ENCODE results near the gene RFX4. TPM values are rescaled to one million over a fixed set of nuclear protein-coding genes. Genes with fewer than 3 reads are reported as not detected.

RFX4 gene
- total RNA-seq, 6 experiments from 2014 or later, result not detected

GRCh38 chr12:106586278-106586802 is 3.5 kb downstream of the RFX4 start:
- no peak overlapping the region for H3K4me3 Mint-ChIP-seq
- H3K36me3 Mint-ChIP-seq (ENCODE audit: low read depth), result no peaks in the 10 kb centered on the region
- H3K9me3 Mint-ChIP-seq, result no peaks in the 10 kb centered on the region
- TF ChIP-seq CTCF (IDR thresholded peaks at IDR 0.05), result no peak
- H3K27me3 Mint-ChIP-seq (ENCODE audit: insufficient read depth), result peaks cover 49% of the 10 kb centered on the region
- H3K4me1 Mint-ChIP-seq (ENCODE audit: low read depth), result peaks cover 6% of the 10 kb centered on the region; the same call in 1 of the 2 replicates
- no peak overlapping the region for H3K27ac Mint-ChIP-seq
- DNase-seq, result no peak

- H3K27me3 Mint-ChIP-seq (ENCODE audit: insufficient read depth), result peaks cover 47% of the 10 kb centered on the region
- H3K36me3 Mint-ChIP-seq (ENCODE audit: low read depth), result no peaks in the 10 kb centered on the region
- no peak overlapping the region for H3K27ac Mint-ChIP-seq
- H3K4me3 Mint-ChIP-seq, result no peak overlapping the region
- peaks cover 6% of the 10 kb centered on the region; the same call in 1 of the 2 replicates for H3K4me1 Mint-ChIP-seq (ENCODE audit: low read depth)
- no peak for TF ChIP-seq CTCF (IDR thresholded peaks at IDR 0.05)
- no peak for DNase-seq
- H3K9me3 Mint-ChIP-seq, result no peaks in the 10 kb centered on the region
These were observed 4.2 kb downstream of the RFX4 start for GRCh38 chr12:106586803-106587684.

- TF ChIP-seq CTCF (IDR thresholded peaks at IDR 0.05), result no peak
- no peaks in the 10 kb centered on the region for H3K36me3 Mint-ChIP-seq (ENCODE audit: low read depth)
- H3K27ac Mint-ChIP-seq, result no peak overlapping the region
- H3K27me3 Mint-ChIP-seq (ENCODE audit: insufficient read depth), result peaks cover 47% of the 10 kb centered on the region
- no peak for DNase-seq
- H3K4me3 Mint-ChIP-seq, result no peak overlapping the region
- H3K4me1 Mint-ChIP-seq (ENCODE audit: low read depth), result no peaks in the 10 kb centered on the region
- H3K9me3 Mint-ChIP-seq, result no peaks in the 10 kb centered on the region
These were observed 6.0 kb downstream of the RFX4 start for GRCh38 chr12:106588771-106589170.

GRCh38 chr12:106590601-106591000 is 7.8 kb downstream of the RFX4 start:
- Mint-ChIP-seq H3K4me1 (ENCODE audit: low read depth) (no peaks in the 10 kb centered on the region), H3K27ac (no peak overlapping the region), H3K9me3 (no peaks in the 10 kb centered on the region), H3K27me3 (ENCODE audit: insufficient read depth) (peaks cover 35% of the 10 kb centered on the region), H3K36me3 (ENCODE audit: low read depth) (no peaks in the 10 kb centered on the region), H3K4me3 (no peak overlapping the region)
- no peak for TF ChIP-seq CTCF (IDR thresholded peaks at IDR 0.05)
- no peak for DNase-seq

- H3K4me3 Mint-ChIP-seq, result no peak overlapping the region
- H3K27me3 Mint-ChIP-seq (ENCODE audit: insufficient read depth), result peaks cover 25% of the 10 kb centered on the region
- H3K9me3 Mint-ChIP-seq, result no peaks in the 10 kb centered on the region
- no peaks in the 10 kb centered on the region for H3K36me3 Mint-ChIP-seq (ENCODE audit: low read depth)
- no peak overlapping the region for H3K27ac Mint-ChIP-seq
- TF ChIP-seq CTCF (IDR thresholded peaks at IDR 0.05), result no peak
- no peak for DNase-seq
- H3K4me1 Mint-ChIP-seq (ENCODE audit: low read depth), result peaks cover 8% of the 10 kb centered on the region
These were observed 11.6 kb downstream of the RFX4 start for GRCh38 chr12:106594447-106594846.
